Fibroblast of peridontal ligament (primary cell): ENCODE measurements around the gene PTTG1IP.
"Not testable (repeated sequence)": the region's sequence is repeated elsewhere in the genome, so short reads cannot be mapped to it uniquely, and the experiment has no call there.

Experiments
- DNase-seq: peaks from one replicate; pipeline ENCODE4 v3.0.0-alpha.2; 2010; ENCODE audit errors: extremely low read depth

Gene PTTG1IP

GRCh38 chr21:44845418-44846223 lies 27.9 kb downstream of the PTTG1IP start:
- DNase-seq: peak; percentile 36

GRCh38 chr21:44844256-44844655 lies 29.2 kb downstream of the PTTG1IP start:
- no peak for DNase-seq

- no peak for DNase-seq
Observed at GRCh38 chr21:44842721-44843445, 30.6 kb downstream of the PTTG1IP start.

GRCh38 chr21:44842087-44842486 lies 31.4 kb downstream of the PTTG1IP start:
- DNase-seq: no peak

DNA sequence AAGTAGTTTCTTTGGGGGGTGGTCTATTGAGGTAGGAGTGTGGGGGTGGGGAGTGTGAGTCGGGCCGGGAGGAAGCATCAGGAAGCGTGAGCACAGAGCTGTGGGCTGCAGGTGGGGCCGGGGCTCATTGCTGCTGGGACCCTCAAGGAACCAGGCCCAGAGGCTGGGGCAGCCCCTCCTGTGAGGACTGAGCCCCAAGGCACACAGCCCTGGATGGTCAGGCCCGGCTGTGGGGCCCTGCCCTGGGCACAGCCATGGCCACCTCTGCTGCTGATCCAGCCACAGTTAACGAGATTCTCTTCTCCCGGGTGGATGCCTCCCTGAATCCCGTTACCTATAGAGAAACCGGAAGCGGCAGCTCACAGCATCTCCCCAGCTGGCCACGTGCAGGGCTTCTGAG lies 32.7 kb downstream of the PTTG1IP start:
- DNase-seq: no peak

- no peak for DNase-seq
Observed at GRCh38 chr21:44838951-44839350, 34.5 kb downstream of the PTTG1IP start.

- DNase-seq: no peak
Observed at GRCh38 chr21:44838039-44838895, 35.2 kb downstream of the PTTG1IP start.

GRCh38 chr21:44837537-44837936 lies 36.0 kb downstream of the PTTG1IP start:
- no peak for DNase-seq

- DNase-seq: peak; percentile 18
Observed at GRCh38 chr21:44836666-44837471, 36.6 kb downstream of the PTTG1IP start.

DNA sequence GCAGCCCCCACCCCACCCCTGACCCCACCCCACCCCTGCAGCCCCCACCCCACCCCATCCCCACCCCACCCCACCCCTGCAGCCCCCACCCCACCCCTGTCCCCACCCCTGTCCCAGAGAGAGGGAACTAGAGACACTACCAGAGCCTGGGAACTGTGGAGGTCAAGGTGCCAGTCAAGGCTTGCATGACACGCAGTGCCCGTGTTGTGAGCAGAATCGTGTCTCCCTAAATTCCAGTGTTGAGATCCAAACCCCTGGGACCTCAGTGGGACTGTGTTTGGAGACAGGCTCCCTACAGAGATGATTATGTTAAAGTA lies 37.2 kb downstream of the PTTG1IP start:
- no peak for DNase-seq

DNA sequence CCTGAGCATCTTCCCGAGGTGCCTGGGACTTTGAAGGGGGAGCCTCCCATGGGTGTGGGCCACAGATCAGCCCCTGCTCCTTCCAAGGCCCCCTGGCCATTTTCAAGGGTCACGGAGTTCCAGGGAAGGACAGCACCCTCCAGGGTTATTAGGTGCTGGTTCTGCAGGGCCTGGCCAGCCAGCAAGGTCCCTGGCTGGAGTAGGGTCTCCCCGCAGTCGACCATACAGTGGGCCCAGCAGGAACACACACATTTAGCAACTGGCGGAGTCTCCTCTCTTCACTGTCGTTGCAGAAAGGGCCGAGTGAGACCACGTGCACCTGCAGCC lies 37.9 kb downstream of the PTTG1IP start:
- no peak for DNase-seq

- no peak for DNase-seq
Observed at GRCh38 chr21:44834951-44835646, 38.4 kb downstream of the PTTG1IP start.

DNA sequence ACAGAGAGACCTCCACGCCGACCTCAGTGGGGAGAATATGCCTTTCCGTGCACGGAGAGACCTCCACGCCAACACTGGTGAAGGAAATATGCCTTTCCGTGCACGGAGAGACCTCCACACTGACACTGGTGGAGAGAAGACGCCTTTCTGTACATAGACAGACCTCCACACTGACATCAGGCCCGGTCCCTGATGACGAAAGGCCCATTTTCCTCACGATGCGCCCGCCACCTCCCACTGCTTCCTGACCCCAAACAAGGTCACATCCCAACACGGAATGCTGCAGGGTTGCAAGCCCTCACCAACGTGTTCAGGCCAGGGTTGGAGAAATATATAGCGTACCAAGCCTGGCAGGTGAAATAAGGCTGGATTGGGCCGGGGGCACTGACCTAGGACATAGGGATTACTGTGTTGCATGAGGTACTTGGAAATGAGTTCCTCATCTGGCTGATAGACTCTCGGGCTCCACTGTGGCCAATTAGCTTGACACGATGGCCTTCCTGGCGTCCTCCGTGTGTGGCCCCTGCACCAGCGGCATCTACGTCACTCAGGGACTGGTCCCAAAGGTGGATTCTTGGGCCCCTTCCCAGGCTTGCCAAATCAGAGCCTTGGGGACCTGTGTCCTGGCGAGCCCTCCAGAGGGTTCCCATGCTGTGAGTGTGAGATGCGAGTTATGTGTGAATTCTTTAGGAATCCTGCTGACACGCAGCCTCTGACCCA lies 39.1 kb downstream of the PTTG1IP start:
- DNase-seq: no peak

DNA sequence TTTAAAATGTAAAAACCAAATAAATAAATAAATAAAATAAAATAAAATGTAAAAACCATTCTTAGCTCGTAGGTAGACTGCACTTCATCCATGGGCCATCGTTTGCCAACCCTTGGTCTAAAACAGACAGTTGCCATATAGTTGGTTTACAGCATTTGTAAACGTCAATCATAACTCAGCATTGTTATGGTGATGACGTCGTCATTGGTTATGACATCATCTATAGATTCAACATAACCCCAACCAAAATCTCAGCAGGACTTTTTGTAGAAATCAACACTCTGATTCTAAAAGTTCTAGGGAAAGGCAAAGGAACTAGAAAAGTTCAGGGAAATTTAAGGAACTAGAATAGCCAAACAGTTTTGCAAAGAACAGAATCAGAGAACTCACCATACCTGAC lies 39.8 kb downstream of the PTTG1IP start:
- DNase-seq: no peak

- not testable (repeated sequence) for DNase-seq
Observed at GRCh38 chr21:44832516-44833255, 40.8 kb downstream of the PTTG1IP start.

DNA sequence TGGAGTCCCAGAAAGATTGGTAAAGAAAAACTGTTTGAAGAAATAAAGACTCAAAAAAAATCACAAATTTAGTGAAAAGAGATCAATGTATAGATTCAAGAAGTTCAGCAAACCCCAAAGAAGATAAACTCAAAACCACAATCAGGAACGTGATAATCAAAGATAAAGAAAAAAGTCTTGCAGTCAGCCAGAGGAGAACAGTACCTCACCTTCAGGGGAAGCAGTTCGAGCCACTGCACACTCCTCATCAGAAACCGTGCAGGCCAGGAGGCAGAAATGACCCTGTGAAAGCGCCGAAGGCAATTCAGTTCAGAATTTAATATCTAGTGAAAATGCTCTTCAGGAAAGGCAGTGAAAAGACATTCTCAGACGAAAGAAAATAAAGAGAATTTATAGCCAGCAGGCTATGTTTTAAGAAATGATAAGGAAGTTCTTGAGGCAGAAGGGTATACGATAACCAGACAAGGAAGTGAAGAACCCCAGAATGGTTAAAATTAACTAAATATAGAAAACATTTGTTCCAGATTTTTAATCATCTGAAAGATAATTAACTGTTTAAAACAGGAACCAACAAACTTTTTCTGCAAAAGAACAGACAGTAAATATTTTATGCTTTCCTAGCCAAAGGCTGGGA lies 42.1 kb downstream of the PTTG1IP start:
- no peak for DNase-seq

GRCh38 chr21:44829507-44830092 lies 43.9 kb downstream of the PTTG1IP start:
- DNase-seq: no peak

GRCh38 chr21:44828362-44829056 lies 45.0 kb downstream of the PTTG1IP start:
- DNase-seq: no peak
